ENCODE data around the gene CFHR2.

Gene CFHR2

DNA sequence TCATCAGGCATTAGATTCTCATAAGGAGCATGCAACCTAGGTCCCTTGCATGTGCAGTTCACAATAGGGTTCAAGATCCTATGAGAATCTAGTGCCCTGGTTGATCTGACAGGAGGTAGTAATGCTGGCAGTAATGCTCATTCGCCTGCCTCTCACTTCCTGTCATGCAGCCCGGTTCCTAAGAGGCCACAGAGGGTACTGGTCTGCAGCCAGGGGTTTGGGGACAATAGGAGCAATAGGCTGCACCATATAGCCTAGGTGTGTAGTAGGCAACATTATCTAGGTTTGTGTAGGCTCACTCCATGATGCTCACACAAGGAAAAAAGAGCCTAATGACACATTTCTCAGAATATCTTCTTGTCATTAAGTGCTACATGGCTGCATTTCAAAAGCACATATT lies 59.6 kb downstream of the CFHR2 start:
- no peak for DNase-seq (ENCODE audit: low spot score)

DNA sequence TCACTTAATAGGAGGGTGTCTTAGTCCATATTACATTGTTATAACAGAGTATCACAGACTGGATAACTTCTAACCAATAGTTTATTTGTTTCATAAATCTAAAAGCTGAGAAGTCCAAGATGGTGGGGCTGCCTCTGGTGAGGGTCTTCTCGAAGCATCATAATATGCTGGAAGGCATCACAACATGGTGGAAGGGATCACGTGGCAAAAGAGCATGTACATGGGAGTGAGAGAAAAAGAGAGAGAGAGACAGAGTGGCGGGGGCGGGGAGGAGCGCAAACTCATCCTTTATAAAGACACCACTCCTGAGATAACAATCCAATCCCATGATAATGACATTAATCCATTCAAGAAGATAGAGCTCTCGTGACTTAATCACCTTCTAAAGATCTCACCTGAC lies 65.3 kb downstream of the CFHR2 start:
- no peak for DNase-seq (ENCODE audit: low spot score)
